ENCODE measurements around the gene TMPRSS7. TPM values are rescaled to one million over a fixed set of nuclear protein-coding genes. Genes with fewer than 3 reads are reported as not detected.
"Not testable (repeated sequence)": the region's sequence is repeated elsewhere in the genome, so short reads cannot be mapped to it uniquely, and the experiment has no call there.

Gene TMPRSS7
- total and polyA plus RNA-seq, 2 donors from 2014 or later, result not detected

GRCh38 chr3:112027826-112028225 lies 6.7 kb upstream of the TMPRSS7 start:
- no peaks in the 10 kb centered on the region for H3K4me1 ChIP-seq (ENCODE audit: control insufficient read depth in 2 of 3, insufficient read depth in 2 of 3, low read depth in 1 of 3, low read length in 3 of 3)
- DNase-seq, result no peak
- no peak overlapping the region for H3K4me3 ChIP-seq (ENCODE audit: low read length in 3 of 3)
- H3K36me3 ChIP-seq (ENCODE audit: control insufficient read depth in 2 of 3, insufficient read depth in 3 of 3, low read length in 3 of 3), result no peaks in the 10 kb centered on the region
- intact Hi-C loops (cut with DNase I), result no loop called here
- H3K27me3 ChIP-seq (ENCODE audit: control insufficient read depth, insufficient read depth, low read length), result no peaks in the 10 kb centered on the region
- FAIRE-seq, result no peak
- no peak for TF ChIP-seq CTCF (IDR thresholded peaks at IDR 0.05; ENCODE audit: borderline replicate concordance, extremely low read depth, insufficient read depth)
- H3K27ac ChIP-seq (ENCODE audit: low read depth in 2 of 2, low read length in 2 of 2), result no peak overlapping the region
- no peaks in the 10 kb centered on the region for H3K9me3 ChIP-seq (ENCODE audit: control insufficient read depth in 2 of 3, insufficient read depth in 1 of 3, low read length in 3 of 3)
- H3K9ac ChIP-seq (ENCODE audit: low read length in 3 of 3), result no peak overlapping the region

GRCh38 chr3:112030901-112031300 lies 3.6 kb upstream of the TMPRSS7 start:
- no peaks in the 10 kb centered on the region for H3K9me3 ChIP-seq (ENCODE audit: control insufficient read depth in 2 of 3, insufficient read depth in 1 of 3, low read length in 3 of 3)
- intact Hi-C loops (cut with DNase I), result no loop called here
- no peak for TF ChIP-seq CTCF (IDR thresholded peaks at IDR 0.05; ENCODE audit: borderline replicate concordance, extremely low read depth, insufficient read depth)
- no peaks in the 10 kb centered on the region for H3K36me3 ChIP-seq (ENCODE audit: control insufficient read depth in 2 of 3, insufficient read depth in 3 of 3, low read length in 3 of 3)
- no peak overlapping the region for H3K4me3 ChIP-seq (ENCODE audit: low read length in 3 of 3)
- no peaks in the 10 kb centered on the region for H3K27me3 ChIP-seq (ENCODE audit: control insufficient read depth, insufficient read depth, low read length)
- no peak overlapping the region for H3K27ac ChIP-seq (ENCODE audit: low read depth in 2 of 2, low read length in 2 of 2)
- no peaks in the 10 kb centered on the region for H3K4me1 ChIP-seq (ENCODE audit: control insufficient read depth in 2 of 3, insufficient read depth in 2 of 3, low read depth in 1 of 3, low read length in 3 of 3)
- DNase-seq, result no peak
- FAIRE-seq, result no peak
- H3K9ac ChIP-seq (ENCODE audit: low read length in 3 of 3), result no peak overlapping the region

- H3K9me3 ChIP-seq (ENCODE audit: control insufficient read depth in 2 of 3, insufficient read depth in 1 of 3, low read length in 3 of 3), result no peaks in the 10 kb centered on the region
- no peaks in the 10 kb centered on the region for H3K36me3 ChIP-seq (ENCODE audit: control insufficient read depth in 2 of 3, insufficient read depth in 3 of 3, low read length in 3 of 3)
- no peaks in the 10 kb centered on the region for H3K4me1 ChIP-seq (ENCODE audit: control insufficient read depth in 2 of 3, insufficient read depth in 2 of 3, low read depth in 1 of 3, low read length in 3 of 3)
- no peak for FAIRE-seq
- H3K27ac ChIP-seq (ENCODE audit: low read depth in 2 of 2, low read length in 2 of 2), result no peak overlapping the region
- no peaks in the 10 kb centered on the region for H3K27me3 ChIP-seq (ENCODE audit: control insufficient read depth, insufficient read depth, low read length)
- no peak for DNase-seq
- intact Hi-C loops (cut with DNase I), result no loop called here
- H3K4me3 ChIP-seq (ENCODE audit: low read length in 3 of 3), result no peak overlapping the region
- no peak for TF ChIP-seq CTCF (IDR thresholded peaks at IDR 0.05; ENCODE audit: borderline replicate concordance, extremely low read depth, insufficient read depth)
- H3K9ac ChIP-seq (ENCODE audit: low read length in 3 of 3), result no peak overlapping the region
These were observed 2.3 kb upstream of the TMPRSS7 start for GRCh38 chr3:112032098-112032731.

GRCh38 chr3:112035241-112035640 lies 705 bp downstream of the TMPRSS7 start:
- H3K4me1 ChIP-seq (ENCODE audit: control insufficient read depth in 2 of 3, insufficient read depth in 2 of 3, low read depth in 1 of 3, low read length in 3 of 3), result no peaks in the 10 kb centered on the region
- H3K27ac ChIP-seq (ENCODE audit: low read depth in 2 of 2, low read length in 2 of 2), result no peak overlapping the region
- no peaks in the 10 kb centered on the region for H3K36me3 ChIP-seq (ENCODE audit: control insufficient read depth in 2 of 3, insufficient read depth in 3 of 3, low read length in 3 of 3)
- intact Hi-C loops (cut with DNase I), result no loop called here
- FAIRE-seq (no peak), DNase-seq (no peak)
- TF ChIP-seq CTCF (IDR thresholded peaks at IDR 0.05; ENCODE audit: borderline replicate concordance, extremely low read depth, insufficient read depth), result no peak
- H3K9me3 ChIP-seq (ENCODE audit: control insufficient read depth in 2 of 3, insufficient read depth in 1 of 3, low read length in 3 of 3), result no peaks in the 10 kb centered on the region
- H3K27me3 ChIP-seq (ENCODE audit: control insufficient read depth, insufficient read depth, low read length), result no peaks in the 10 kb centered on the region
- no peak overlapping the region for H3K4me3 ChIP-seq (ENCODE audit: low read length in 3 of 3)
- H3K9ac ChIP-seq (ENCODE audit: low read length in 3 of 3), result no peak overlapping the region

- H3K36me3 ChIP-seq (ENCODE audit: control insufficient read depth in 2 of 3, insufficient read depth in 3 of 3, low read length in 3 of 3); DNase-seq; H3K9ac ChIP-seq (ENCODE audit: low read length in 3 of 3); FAIRE-seq; H3K4me3 ChIP-seq (ENCODE audit: low read length in 3 of 3); H3K4me1 ChIP-seq (ENCODE audit: control insufficient read depth in 2 of 3, insufficient read depth in 2 of 3, low read depth in 1 of 3, low read length in 3 of 3); intact Hi-C loops (cut with DNase I); H3K27me3 ChIP-seq (ENCODE audit: control insufficient read depth, insufficient read depth, low read length); H3K27ac ChIP-seq (ENCODE audit: low read depth in 2 of 2, low read length in 2 of 2); H3K9me3 ChIP-seq (ENCODE audit: control insufficient read depth in 2 of 3, insufficient read depth in 1 of 3, low read length in 3 of 3): not testable (repeated sequence)
These were observed 2.7 kb downstream of the TMPRSS7 start for GRCh38 chr3:112037194-112037593.

All from kidney (tissue), 14 donors.